Measurements from ENCODE around the gene MORN1.

MORN1 gene

GRCh38 chr1:2388004-2388913 is 3.1 kb downstream of the MORN1 start:
- peak overlapping the region; percentile 50 for H3K9ac ChIP-seq (ENCODE audit: low read length)
- H3F3A ChIP-seq (ENCODE audit: insufficient read depth) = peaks cover 15% of the 10 kb centered on the region
- H3K79me2 ChIP-seq (ENCODE audit: insufficient read depth, low read length) = peaks cover 17% of the 10 kb centered on the region
- peak overlapping the region; percentile 32 for H3K4me3 ChIP-seq (ENCODE audit: insufficient read depth, low read length, poor library complexity, severe bottlenecking)
- H3K9me3 ChIP-seq (ENCODE audit: insufficient read depth, low read length) = no peaks in the 10 kb centered on the region
- H3K27me3 ChIP-seq (ENCODE audit: low read length) = no peaks in the 10 kb centered on the region
- no peaks in the 10 kb centered on the region for H3K9me2 ChIP-seq (replicated peaks; ENCODE audit: insufficient read depth, low read length)
- H4K20me1 ChIP-seq (ENCODE audit: low read depth, low read length) = no peaks in the 10 kb centered on the region
- no peak overlapping the region for H2AFZ ChIP-seq (ENCODE audit: low read depth, low read length, severe bottlenecking)
- TF ChIP-seq CTCF (IDR thresholded peaks at IDR 0.05; ENCODE audit: insufficient read depth, low read length, poor library complexity, severe bottlenecking) (no peak), EZH2phosphoT487 (conservative IDR thresholded peaks at IDR 0.05; ENCODE audit: low read length) (no peak)
- no peaks in the 10 kb centered on the region for H3K36me3 ChIP-seq (ENCODE audit: low read length)
- peak overlapping the region; percentile 61 for H3K4me2 ChIP-seq (ENCODE audit: low read depth, low read length, poor library complexity, severe bottlenecking)
- H3K27ac ChIP-seq (ENCODE audit: low read depth, low read length) = peak overlapping the region; percentile 91

DNA sequence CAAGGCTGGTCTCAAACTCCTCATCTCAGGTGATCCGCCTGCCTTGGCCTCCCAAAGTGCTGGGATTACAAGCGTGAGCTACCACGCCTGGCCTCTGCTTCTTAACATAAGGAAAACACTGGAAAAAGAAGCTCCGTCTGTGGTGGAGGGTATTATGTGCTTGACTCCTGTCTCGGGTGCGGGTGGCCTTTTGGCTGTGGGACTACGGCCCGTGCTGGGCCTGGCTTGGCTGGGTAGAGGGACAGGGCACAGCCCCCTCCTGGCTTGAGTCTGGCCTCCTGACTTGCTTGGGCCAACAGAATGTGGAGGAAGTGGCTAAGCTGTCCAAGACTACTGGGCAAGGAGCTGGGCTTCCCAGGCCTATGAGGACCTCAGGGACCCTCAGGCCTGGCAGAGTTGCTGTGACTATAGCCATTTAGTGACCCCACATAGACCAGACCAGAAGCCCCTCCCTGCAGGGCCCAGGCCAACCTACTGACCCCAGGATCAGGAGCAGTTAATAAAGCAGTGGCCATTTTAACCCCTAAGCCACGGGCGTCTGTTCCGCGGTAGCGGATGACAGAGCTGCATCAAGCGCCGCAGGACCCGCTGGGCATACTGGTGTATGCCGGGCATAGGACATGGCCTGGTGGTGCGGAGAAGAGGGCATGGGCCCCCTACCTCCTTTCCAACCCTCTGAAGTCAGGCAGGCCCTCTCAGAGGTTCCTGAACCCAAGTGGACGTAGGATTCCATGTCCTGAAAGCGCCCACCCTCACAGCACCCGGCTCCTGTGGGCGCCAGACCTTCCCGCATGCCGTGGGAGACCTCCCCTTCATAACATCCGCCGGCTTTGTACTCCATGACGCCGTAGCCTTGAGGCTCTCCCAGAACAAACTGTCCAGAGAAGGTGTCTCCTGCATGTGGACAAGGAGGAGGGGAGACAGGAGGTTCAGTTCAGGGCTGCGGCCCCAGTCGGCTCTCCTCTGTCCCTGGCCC is 4.4 kb downstream of the MORN1 start:
- peak overlapping the region; percentile 50 for H3K9ac ChIP-seq (ENCODE audit: low read length)
- H3K4me3 ChIP-seq (ENCODE audit: insufficient read depth, low read length, poor library complexity, severe bottlenecking) = no peak overlapping the region
- no peaks in the 10 kb centered on the region for H3K9me2 ChIP-seq (replicated peaks; ENCODE audit: insufficient read depth, low read length)
- H3K27ac ChIP-seq (ENCODE audit: low read depth, low read length) = peak overlapping the region; percentile 91
- H3K27me3 ChIP-seq (ENCODE audit: low read length) = no peaks in the 10 kb centered on the region
- H3K36me3 ChIP-seq (ENCODE audit: low read length) = no peaks in the 10 kb centered on the region
- TF ChIP-seq CTCF (IDR thresholded peaks at IDR 0.05; ENCODE audit: insufficient read depth, low read length, poor library complexity, severe bottlenecking) = no peak
- no peak for TF ChIP-seq EZH2phosphoT487 (conservative IDR thresholded peaks at IDR 0.05; ENCODE audit: low read length)
- H3F3A ChIP-seq (ENCODE audit: insufficient read depth) = peaks cover 15% of the 10 kb centered on the region
- H4K20me1 ChIP-seq (ENCODE audit: low read depth, low read length) = no peaks in the 10 kb centered on the region
- H2AFZ ChIP-seq (ENCODE audit: low read depth, low read length, severe bottlenecking) = no peak overlapping the region
- peaks cover 4% of the 10 kb centered on the region; the same call in 1 of the 2 replicates for H3K79me2 ChIP-seq (ENCODE audit: insufficient read depth, low read length)
- H3K4me2 ChIP-seq (ENCODE audit: low read depth, low read length, poor library complexity, severe bottlenecking) = peak overlapping the region; percentile 58
- H3K9me3 ChIP-seq (ENCODE audit: insufficient read depth, low read length) = no peaks in the 10 kb centered on the region

- no peaks in the 10 kb centered on the region for H3K36me3 ChIP-seq (ENCODE audit: low read length)
- H3K27ac ChIP-seq (ENCODE audit: low read depth, low read length) = no peak overlapping the region
- H3K9ac ChIP-seq (ENCODE audit: low read length) = no peak overlapping the region
- H3K9me2 ChIP-seq (replicated peaks; ENCODE audit: insufficient read depth, low read length) = no peaks in the 10 kb centered on the region
- no peak overlapping the region for H3K4me3 ChIP-seq (ENCODE audit: insufficient read depth, low read length, poor library complexity, severe bottlenecking)
- H3K27me3 ChIP-seq (ENCODE audit: low read length) = no peaks in the 10 kb centered on the region
- no peak overlapping the region for H2AFZ ChIP-seq (ENCODE audit: low read depth, low read length, severe bottlenecking)
- peaks cover 1% of the 10 kb centered on the region; the same call in 1 of the 2 replicates for H3K79me2 ChIP-seq (ENCODE audit: insufficient read depth, low read length)
- no peak for TF ChIP-seq CTCF (IDR thresholded peaks at IDR 0.05; ENCODE audit: insufficient read depth, low read length, poor library complexity, severe bottlenecking)
- no peak for TF ChIP-seq EZH2phosphoT487 (conservative IDR thresholded peaks at IDR 0.05; ENCODE audit: low read length)
- no peaks in the 10 kb centered on the region for H3K9me3 ChIP-seq (ENCODE audit: insufficient read depth, low read length)
- no peak overlapping the region for H3K4me2 ChIP-seq (ENCODE audit: low read depth, low read length, poor library complexity, severe bottlenecking)
- H3F3A ChIP-seq (ENCODE audit: insufficient read depth) = peaks cover 15% of the 10 kb centered on the region
- H4K20me1 ChIP-seq (ENCODE audit: low read depth, low read length) = no peaks in the 10 kb centered on the region
Observed at GRCh38 chr1:2385606-2386280, 5.6 kb downstream of the MORN1 start.
